Activated CD4-positive, alpha-beta T cell treated with anti-CD3 and anti-CD28 coated beads, Interleukin-2, amount 50 U/mL, for 4 hours (primary cell): Measurements from ENCODE around the gene CLEC17A.
"Not testable (repeated sequence)": the region's sequence is repeated elsewhere in the genome, so short reads cannot be mapped to it uniquely, and the experiment has no call there.

Experiments
- DNase-seq, 2 experiments: peaks; one replicate each; pipeline ENCODE4 v3.0.0-alpha.2; 2020

Gene CLEC17A

DNA sequence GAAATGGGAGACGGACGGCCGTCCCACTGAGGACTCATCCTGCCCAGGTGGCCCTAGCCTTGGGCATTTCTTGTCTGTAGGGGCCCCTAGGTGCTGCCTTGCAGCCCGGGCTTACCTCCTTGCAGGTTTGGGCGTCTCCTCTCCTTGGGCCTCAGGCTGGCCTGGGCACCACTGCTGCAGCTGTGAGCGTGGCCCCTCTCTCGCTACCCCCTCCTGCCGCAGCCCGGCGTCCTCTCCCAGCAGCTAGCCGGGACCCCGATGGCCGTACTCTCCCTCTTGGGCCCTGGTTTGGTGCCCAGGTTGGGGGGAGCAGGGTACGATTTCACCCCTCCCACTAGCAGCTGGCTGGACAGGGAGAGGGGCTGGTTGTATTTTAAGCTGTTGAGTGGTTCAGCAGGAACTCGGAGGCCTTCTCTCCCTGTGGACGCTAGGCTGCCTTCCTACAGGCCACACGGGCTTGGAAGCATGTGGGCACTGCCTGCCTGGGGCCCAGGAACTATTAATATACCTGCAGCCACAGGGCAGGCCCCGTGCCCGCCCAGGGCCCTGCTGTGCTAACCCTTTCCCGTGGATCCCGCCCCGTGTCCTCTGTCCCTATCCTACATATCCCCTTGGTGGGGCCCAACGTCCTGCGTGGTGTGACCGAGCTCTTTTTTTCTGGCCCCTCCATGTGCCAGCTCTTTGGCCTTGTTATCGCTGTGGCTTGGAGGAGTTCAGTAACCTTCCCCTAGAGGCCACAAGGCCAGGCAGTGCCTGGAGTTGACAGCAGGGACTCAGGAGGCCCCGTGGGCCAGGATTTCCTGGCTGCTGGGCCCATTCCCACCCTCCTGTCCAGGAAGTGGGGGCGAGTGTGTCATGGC is 22.7 kb upstream of the CLEC17A start:
- DNase-seq = no peak

DNA sequence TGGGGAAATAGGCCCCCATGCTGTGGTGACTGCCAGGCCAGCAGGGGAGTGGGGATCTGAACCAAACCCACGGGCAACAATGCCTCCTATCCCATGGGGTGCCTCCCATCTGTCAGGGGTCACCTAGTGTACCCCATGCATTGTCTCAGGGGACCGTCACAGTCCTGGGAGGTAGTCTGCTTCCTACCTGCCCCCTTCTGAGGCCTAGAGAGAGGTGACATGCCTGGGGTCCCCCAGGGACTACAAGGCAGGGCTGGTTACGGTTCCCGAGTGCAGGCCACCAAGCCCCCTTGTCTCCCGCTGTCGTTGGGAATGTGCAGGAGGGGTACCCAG is 22.1 kb upstream of the CLEC17A start:
- DNase-seq = no peak

DNA sequence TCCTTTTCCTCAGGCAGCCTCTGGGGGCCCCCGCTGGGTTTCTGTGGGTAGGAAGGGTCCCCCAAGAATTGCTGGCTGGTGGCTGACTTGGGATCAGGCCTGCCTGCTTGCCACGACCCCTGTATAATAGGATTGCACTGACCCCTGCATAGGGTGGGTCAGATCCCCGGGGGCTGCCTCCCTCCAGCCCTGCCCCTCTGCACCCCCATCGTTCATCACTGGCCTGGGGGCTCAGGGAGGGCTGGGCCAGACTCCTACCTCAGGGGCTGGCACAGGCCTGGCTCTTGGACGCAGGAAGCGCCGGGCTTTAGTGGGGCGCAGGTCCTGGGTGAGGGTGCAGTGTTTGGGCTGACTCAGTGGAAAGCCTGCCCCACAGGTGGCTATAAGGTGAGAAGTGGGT is 21.6 kb upstream of the CLEC17A start:
- no peak for DNase-seq

DNA sequence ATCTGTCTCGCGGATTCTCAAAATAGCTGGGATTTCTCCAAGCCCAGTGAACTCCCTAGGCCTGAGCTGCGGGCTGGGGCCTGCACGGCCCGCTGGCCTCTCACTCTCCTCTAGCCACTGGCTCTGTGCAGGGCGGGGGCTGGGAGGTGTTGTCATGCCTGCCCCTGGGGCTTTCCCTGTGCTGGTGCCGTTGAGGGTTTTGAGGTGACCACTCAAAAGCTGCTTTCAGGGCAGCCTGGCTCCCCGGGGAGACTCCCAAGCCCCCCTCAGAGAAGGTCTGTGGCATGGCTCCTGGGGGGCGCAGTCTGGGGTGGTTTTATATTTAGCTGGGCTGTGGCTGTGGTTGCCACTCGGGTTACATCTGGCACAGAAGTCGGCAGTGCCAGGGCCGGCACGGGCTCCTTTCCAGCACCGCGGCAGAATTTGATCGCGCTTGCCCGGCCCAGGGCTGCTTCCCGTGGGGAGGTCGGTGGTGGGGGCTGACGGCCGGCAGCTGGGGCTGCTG is 21.0 kb upstream of the CLEC17A start:
- DNase-seq = no peak

DNA sequence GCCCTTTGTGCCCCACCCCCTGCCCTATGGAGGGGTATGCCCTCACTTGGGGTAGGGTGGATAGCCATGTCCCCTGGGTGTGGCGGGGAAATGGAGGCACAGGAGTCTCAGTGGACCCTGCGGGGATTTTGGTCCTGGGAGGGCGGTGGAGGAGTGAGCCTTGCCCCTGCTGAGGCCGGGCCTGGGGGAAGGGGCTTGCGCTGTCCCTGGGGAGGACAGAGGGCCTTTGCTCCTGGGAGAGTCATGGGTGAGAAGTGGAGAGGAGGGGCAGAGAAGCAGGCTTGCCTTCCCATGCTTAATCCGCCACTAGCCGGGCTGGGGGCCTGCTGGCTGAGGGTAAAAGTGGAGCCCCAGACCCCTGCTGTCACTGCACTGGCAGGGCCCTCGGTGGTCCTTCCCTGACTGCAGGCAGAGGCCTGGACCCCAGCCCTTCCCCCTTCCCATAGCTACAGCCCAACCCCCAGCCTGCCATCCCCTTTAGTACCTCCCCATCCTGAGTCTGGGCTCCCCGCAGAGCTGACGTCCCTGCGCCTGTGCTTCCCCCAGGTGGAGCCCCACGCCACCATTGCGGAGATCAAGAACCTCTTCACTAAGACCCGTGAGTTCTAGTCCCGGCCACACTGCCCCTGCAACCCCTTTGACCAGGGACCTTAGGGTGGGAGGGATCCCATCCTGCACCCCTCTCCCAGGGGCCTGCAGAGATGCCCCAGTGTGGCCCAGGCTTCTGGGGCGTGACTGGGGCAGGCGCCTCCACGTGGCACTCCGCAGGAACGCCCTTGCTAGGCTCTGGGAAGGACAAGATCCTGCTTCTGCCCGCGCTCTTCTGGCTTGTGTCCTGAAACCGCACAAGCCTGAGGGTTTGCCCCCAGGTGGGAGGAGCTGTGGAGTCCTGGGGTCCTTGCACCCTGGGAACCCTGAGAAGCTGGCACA is 20.0 kb upstream of the CLEC17A start:
- no peak for DNase-seq

DNA sequence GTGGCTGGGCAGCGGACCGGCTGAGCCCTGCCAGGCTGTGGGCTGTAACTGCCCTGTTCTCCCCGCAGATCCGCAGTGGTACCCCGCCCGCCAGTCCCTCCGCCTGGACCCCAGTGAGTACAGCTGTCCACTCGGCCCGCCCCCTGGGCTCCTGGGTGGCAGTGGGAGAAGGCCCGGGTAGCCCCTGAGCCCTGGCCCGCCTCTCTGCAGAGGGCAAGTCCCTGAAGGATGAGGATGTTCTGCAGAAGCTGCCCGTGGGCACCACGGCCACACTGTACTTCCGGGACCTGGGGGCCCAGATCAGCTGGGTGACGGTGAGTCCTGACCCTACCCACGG is 19.3 kb upstream of the CLEC17A start:
- DNase-seq = no peak

DNA sequence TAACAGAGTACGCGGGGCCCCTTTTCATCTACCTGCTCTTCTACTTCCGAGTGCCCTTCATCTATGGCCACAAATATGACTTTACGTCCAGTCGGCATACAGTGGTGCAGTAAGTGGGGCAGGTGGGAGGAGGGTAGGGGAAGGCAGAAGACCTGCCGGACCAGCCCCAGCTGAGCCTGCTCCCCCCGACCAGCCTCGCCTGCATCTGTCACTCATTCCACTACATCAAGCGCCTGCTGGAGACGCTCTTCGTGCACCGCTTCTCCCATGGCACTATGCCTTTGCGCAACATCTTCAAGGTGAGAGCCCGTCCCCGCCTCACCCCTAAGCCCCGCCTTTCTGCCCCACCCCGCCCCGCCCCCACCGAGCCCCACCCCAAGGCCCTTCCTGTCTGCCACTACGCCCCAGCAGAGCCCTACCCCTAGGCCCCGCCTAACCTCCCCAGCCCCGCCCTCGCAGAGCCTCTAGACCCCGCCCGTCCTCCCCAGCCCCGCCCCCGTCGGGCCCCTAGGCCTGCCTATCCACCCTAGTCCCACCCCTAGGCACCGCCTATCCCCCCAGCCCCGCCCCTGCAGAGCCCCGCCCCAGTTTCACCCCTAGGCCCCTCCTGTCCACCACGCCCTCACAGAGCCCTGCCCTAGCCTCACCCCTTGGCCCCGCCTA is 18.8 kb upstream of the CLEC17A start:
- DNase-seq = no peak

DNA sequence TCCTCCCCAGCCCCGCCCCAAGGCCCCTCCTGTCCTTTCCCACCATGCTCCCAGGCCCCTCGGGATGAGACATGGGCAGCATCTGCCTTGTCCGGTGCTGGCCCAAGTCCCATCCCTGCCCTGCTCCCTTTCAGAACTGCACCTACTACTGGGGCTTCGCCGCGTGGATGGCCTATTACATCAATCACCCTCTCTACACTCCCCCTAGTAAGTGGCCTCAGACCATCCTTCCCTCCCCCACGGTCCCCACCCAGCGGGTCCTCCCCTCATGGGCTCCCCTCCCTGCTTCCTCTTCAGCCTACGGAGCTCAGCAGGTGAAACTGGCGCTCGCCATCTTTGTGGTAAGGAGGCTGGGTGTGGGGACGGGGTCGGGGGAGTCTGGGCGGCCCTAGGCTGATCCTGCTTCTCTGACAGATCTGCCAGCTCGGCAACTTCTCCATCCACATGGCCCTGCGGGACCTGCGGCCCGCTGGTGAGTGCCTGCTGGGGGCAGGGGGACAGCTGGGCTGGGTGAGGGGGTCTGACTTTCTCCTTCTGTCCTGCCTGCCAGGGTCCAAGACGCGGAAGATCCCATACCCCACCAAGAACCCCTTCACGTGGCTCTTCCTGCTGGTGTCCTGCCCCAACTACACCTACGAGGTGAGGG is 18.1 kb upstream of the CLEC17A start:
- not testable (repeated sequence) for DNase-seq

DNA sequence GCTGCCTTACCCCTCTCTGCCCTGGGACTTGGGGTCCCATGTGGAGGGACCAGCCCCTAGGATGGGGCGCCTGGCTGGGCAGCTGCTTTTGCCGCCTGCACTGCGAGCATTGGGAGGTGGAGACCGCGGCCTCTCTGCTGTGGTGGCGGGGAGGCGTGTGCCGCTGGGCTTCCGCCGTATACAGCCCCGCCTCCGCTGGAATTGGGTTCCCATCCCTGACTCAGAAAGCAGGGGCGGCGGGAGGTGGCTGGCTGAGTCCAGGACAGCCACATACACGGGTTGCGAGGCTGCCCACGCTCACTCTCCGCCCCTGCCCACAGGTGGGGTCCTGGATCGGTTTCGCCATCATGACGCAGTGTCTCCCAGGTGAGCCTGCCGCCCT is 17.6 kb upstream of the CLEC17A start:
- DNase-seq = no peak

DNA sequence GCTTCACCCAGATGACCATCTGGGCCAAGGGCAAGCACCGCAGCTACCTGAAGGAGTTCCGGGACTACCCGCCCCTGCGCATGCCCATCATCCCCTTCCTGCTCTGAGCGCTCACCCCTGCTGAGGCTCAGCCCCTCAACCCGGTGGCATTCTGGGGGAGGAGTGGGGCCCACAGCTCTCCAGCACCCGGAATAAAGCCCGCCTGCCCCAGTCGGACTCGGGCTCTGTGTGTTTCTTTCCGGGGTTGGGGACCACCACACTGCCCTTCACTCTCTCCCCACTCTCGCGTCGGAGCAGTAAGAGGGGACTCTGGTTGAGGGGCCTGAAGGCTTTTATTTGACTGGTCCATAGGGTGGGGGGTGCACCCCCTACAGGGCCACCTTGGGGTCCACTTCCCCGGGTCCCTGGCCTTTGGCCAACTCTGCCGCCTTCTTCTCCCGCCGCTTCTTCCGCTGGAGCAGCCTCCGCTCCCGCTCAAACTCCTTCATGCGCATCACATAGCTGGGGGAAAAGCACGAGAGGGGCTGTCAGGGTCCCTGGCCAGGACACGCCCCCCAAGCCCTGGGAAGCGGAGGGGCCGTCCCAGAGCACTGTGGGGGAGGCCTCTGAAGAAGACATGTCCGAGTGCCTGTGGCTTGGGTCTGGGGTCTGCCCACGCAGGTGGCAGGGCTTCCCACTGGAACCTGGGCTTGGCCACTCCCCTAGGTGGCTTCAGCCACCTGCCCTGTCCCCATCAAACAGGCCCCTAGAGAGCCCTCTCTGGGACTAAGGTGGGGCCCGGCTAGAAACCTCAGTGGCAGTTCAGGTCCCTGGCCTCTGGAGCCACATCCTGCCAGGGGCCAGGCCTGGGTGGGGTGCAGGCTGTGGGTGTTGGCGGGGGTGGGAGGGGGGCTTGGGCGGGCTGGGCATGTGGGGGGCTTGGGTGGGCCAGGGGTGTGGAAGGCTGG is 16.8 kb upstream of the CLEC17A start:
- no peak for DNase-seq

DNA sequence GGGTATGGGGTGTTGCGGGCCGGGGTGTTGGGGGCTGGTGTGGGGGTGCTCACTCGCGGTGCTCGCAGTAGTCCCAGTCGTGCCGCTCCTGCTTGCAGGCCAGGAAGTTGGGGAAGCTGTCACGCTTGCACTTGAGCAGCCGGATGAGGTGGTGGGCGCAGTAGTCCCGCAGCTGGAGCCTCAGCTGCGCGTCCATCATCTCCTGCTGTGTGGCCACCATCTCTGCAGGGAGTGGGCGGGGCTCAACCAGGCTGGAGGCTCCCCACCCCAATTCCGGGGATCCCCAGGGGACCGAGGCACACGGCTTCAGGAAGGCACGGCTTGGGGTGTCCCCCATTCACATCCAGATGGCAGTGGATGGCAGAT is 16.2 kb upstream of the CLEC17A start:
- DNase-seq = no peak

DNA sequence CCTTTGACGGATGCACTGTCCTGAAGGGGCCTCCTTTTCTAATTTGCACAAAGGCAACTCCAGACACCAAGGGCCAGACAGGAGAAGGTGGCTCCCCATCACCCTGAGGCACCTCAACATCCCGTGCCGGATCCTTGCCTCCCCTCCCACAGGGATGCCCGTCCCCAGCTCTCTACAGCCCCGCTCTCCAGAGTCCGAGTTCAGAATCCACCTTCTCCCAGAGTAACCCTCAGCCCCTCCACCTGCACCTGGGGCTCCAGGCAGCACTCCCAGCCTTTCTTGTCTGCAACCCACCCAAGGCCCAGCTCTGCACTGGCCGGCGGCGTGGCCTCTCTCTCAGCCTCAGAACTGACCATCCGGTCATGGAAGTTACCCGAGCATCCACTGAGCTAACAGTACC is 15.8 kb upstream of the CLEC17A start:
- DNase-seq = no peak

DNA sequence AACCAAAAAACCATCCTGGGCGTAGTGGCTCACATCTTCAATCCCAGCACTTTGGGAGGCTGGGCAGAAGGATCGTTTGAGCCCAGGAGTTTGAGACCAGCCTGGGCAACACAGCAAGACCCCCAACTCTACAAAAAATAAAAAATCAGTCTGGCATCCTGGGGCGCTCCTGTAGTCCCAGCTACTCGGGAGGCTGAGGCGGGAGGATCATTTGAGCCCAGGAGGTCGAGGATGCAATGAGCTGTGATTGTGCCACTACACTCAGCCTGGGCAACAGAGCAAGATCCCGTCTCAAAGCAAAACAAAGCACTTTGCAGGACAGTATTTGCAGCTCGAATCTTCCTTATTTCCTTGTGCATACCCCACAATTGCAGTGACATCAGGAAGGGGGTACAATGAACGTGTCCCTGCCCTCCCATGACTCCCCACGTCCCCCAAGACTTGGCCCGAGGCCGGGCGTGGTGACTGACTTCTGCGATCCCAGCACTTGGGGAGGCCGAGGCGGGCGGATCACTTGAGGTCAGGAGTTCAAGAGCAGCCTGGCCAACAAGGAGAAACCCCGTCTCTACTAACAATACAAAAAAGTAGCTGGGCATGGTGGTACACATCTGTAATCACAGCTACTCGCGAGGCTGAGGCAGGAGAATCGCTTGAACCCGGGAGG is 11.9 kb upstream of the CLEC17A start:
- DNase-seq = no peak

DNA sequence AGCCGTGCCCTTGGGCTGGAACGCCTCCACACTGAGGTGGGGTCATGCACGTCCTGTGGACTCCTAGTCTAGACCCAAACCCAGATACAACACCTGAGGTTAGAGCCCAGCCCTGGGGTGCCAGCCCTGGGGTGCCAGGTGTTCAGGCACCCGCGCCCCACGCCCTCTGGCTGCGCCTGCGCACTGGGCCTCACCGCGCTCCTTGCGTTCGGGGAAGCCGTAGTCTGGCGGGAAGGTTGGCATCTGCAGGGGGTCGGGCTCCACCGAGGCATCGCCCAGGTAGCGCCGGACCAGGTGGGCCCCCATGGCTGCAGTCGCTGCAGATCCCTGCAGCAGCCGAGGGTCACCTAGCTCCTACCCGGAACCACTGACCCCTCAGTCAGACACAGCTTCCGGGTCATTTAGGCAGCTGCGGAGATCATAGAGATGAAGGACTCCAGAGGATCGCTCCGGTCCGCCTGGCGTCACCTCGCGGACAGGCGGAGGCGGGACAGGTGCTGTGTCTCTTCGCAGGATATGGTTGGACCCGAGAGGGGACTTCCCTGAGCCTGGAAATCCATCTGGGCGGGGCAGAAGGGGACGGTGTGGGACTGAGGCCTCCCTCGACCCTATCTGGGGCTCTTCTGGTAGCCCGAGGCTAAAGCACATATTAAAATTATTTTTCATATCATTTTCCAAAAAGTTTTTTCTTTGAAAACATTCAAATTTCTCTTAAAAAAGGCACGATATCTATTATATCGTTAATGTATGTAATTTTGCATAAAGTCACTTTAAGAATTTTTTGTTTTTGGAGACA is 11.0 kb upstream of the CLEC17A start, which contains the start of gene NDUFB7:
NDUFB7 (minus strand) TSS at position 372 of the 796 bp plus-strand sequence; CDS start at position 306, 66 bp downstream.
- DNase-seq = peak; percentile 82 to 86

DNA sequence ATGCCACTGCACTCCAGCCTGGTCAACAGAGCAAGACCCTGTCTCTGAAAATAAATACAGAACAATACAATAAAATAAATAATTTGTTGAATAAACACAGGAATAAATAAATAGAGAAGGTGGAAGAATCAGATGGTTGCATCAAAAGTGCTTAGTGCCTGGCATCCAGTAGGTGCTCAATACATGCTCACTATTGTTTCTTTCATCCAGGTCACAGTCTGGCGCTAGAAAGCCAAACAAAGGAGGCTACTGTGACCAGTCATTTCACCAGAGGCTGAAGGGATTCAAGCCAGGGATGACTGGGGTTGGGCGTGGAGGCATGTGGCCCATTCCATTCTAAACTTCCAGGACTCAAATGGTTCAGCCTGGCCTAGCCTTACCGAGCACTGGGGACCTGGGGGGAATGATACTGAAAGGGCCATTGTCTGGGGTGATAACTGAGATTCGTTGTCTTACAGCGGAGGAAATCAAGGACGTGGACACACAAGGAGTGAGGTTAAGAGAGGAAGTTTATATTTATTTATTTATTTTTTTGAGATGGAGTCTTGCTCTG is 7.4 kb upstream of the CLEC17A start:
- no peak for DNase-seq

DNA sequence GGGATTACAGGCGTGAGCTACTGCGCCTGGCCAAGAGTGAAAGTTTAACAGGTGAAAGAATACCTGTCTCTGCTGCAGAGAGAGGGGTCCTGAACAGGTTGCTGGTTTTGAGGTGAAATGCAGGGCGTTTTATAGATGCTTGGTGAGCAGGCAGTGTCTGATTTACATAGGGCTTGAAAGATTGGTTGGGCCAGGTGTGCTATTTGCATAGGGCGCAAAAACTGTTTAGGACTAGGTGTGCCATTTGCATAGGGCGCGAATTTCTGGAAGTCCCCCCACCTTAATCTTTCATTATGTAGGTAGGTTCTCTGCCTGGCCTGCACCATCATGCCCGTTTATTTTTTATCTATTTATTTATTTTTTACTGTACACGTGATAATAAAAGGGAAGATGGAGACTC is 6.5 kb upstream of the CLEC17A start:
- no peak for DNase-seq

DNA sequence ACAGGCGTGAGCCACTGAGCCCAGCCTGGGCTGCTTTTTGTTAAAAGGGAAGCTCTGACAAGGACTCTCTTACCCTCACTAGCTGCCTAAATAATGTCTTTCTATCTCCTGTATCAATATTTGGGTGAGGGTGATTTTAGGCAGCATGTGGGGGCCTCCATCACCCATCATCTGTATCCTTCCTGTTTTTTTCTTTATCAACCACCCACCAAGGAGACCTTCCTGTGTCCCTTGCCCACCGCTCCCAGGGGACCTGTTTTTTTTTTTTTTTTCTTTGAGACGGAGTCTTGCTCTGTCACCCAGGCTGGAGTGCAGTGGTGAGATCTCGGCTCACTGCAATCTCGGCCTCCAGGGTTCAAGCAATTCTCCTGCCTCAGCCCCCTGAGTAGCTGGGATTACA is 5.6 kb upstream of the CLEC17A start:
- no peak for DNase-seq

DNA sequence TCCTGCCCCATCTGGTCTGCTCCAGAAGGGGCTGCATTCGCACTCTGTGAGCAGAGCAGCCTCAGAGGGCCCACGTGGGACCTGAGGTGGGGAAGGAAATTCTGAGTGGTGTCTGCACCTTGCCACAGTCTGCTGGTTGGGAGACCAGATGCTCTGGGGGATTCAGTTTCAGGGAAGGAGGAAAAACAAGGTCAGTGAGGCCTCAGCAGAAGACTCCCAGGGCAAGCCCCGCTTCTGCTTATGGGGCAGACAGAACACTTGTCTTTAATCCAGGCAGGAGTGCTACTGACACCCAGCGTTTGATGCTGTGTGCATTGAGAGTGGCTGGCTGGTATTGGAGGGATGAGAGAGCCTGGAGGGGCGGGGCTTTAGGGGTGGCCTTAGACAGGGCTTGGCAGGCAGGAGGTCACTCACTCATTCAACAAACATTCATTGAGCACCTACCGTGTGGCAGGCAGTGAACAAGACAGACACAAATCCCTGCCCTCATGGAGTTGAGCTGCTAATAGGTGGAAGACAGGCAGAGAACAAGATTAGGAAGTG is 4.9 kb upstream of the CLEC17A start:
- DNase-seq = no peak

DNA sequence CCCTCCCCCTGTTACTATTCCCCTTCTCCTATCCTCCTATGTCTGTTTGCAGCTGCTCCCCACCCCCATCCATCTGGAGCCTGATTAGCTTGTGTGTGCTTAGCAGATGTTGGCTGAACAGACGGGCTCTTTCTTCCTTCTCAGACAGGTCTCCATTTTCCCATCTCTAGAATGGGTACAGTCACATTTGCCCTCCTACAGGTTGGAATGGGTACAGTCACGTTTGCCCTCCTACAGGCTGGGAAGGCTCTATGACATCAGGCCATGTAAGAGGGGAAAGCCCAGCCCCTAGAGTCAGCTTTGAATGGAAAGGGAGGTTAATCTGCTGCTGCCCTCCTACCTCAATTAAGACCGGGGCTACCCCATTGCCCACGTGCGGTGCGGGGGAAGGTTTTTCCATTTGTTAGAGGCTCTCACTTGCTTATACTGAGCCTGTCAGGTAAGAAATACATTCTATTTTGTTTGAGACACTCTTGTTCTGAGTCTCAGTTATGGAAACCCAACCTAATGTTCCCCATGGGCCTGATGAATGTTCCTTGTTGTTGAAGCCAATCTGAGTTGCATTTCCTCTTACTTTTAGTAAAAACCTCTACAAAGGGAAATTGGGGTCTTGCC is 2.2 kb upstream of the CLEC17A start:
- DNase-seq = peak; percentile 39 to 49
